Hematopoietic multipotent progenitor cell treated with erythropoietin and hydrocortisone succinate and interleukin-3 and kit ligand, for 8 days (in vitro differentiated cells): ENCODE measurements around the gene UBA3.

Experiments used
- DNase-seq: peaks from one replicate; pipeline ENCODE4 v3.0.0-alpha.2; 2015

Gene UBA3

DNA sequence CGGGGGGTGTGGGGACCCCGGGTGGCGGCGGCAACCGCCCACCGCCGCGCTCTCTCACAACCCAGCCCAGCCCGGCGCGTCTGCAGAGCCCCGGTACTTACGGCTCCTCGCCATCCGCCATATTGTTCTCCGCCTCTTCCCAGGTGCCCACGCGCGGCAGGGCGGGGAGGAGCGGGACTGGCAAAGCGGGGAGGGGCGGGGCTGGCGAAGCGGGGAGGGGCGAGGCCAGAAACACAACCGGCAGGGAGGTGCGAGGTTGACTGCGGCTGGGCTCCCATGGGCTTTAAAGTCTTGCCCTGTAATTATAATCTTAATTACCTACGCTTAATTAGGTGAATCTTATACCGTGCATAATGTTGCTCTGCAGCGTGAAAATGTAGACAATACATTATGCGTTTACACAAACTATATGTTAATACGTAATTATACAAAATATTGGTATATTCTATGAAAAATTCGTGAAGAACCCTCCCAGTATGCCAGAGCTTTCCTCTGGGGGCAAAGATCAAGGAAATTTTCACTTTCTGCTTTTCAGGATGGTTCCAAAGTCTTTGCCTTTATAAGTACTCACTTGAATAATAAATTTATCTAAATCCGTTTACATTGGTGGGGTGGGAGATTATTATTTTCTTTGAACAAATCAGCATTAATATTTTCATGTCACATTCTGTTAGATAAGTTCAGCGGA, at the start of gene UBA3:
TSS of gene UBA3 (minus strand) at position 133 of the 688 bp plus-strand sequence. CDS start at position 121, 12 bp downstream.
- peak; percentile 89 for DNase-seq

DNA sequence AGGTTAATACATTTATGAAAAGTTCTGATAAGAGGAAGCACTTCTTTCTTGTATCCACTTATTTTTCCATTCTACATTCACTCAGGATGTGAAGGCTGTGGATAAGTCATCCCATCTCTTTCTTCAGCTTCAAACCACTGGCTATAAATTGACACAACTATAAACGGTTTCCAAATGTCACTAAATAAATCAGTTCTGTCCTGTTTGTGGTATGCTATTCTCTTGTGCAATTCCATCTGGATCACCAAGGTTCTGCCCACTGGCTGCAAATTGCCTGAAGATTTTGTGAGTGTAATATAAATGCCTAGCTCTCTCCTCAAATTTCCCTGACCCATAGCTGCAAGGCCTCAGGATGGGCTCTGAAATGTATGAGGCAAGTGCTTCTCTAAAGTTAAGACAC, 49.4 kb upstream of the UBA3 start:
- DNase-seq: no peak

DNA sequence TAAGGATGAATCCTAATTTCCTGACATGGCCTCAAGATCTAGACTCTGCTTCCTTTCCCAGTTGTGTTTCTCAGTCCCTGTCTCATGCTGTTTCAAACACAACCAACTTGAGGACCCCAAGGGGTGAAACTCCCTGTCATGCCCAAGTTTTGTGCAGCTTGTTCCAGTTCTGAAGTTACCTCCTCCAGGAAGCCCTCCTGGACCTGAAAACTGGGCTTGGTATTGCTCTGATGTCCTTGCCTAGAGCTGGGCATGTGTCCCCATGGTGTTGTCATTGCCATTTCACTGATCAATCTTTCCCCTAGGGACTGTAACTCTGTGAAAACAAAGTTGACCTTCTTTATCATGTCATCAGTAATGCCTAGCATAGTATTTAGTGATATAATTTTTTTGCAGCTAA, 48.3 kb upstream of the UBA3 start:
- DNase-seq: no peak

DNA sequence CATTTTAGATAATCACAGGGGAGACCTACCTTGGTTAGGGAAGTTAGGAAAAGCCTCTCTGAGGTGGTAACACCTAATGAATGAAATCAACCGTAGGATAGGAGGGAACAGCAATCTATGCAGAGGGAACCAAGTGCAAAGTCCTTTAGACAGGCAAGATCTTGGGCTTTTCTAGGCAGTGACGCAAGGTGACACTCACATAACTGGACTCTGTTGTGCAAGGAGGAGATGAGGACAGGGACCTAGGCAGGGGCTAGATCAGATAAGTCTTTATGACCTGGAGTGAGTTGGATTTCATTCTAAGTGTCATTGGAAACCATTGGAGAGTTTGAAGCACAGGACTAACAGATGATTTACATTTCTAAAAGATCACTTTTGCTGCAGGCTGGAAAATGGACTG, 46.8 kb upstream of the UBA3 start:
- no peak for DNase-seq

DNA sequence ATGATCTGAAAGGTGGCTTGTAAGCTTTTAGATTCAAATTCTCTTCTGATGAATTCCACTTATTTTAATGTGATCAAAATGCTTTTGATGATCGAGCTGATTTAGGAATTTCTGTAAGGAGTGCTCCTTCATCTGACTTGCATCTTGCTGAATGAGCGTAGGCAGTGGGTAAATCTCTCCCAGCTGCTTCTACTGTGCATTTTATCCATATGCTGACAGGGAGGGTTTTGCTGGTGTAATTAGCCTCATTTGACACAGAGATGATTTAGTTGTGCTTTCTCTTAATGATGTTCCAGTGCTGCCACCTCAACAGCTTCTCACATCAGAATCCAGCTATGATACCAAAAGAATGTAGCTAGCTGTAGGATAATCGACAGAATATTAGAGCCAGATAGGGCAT, 46.1 kb upstream of the UBA3 start:
- DNase-seq: no peak

DNA sequence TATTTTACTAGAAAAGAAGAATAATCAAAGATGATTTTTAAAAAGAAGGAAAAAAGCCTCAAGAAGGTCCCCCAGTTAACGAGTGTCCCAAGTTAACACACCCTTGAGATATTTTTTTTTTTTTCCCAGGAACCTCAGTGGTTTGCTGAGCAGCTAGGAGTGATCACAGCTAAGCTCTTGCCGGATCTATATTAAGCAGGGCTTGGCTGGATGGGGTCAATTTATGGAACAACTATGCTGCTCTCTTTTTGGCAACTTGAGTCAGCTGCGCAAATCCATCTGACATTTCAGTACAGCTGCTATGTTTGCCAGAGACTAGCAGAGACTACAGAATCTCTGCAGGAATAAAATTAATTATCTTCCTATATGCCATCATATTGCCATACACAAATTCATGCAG, 42.2 kb upstream of the UBA3 start, which contains the start of gene LMOD3:
TSS of gene LMOD3 (minus strand) at position 193 of the 400 bp plus-strand sequence. CDS start 209 bp downstream, outside the sequence.
- no peak for DNase-seq

DNA sequence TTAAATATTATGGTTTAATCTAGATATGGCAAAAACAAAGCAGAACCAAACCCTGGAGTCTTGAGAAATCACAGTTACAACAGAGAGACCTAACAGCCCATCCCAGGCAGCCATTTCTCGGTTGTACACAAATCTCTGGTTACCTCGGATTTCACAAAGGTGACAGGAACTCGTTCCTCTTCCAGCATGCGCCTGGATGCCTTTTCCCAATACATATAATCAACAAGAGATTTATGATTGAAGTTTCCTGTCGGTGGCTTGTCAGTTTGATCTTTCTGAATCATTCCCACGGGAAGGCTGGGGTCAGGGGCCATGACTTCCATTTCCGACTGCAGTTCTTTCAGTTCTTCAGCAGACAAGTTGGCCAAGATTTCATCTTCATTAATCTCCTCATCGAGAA, 41.8 kb upstream of the UBA3 start:
- no peak for DNase-seq

DNA sequence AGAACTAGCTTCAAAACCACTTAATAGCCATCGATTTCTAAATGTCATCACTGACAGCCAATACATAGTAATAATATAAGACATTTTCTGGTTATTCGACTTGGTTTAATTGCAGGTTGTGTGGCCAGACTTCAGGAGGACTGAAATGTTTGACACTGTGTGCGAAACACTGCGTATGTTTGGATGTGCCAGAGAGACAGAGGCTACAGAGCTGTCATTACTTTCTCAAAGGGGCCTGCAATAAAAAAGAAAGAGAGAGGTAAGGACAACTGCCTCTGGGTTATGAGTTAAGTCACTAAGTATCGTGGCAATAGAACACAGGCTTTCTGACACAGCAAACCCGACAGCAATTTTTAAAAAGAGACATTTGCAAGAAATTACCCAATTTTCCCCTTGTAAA, 41.3 kb upstream of the UBA3 start:
- DNase-seq: no peak

DNA sequence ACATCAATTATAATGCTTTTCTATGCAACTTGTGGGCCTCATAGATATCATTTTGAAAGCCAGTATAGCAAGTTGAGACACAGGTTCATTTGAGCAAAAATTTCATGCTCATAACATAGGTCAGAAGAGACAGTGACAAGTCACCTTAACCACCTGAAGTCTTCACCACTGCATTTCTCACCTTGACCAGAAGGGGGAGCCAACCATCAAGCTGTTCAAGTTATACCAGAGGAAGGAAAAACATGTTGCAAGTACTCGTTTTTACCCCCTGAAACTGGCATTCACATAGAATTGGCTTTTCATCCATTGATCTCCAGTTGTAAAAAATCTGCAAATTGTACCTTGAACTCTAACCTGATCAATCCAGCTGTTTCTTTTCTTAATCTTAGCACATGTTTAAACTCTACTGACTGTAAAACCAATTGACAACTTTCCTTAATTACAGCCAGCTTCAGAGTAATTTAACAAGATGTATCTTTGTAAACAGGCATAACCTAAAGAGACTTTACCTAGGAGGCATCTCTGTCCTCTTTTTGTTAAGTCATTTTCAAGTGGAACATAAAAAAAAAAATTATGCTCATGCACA, 40.8 kb upstream of the UBA3 start:
- peak; percentile 87 for DNase-seq

DNA sequence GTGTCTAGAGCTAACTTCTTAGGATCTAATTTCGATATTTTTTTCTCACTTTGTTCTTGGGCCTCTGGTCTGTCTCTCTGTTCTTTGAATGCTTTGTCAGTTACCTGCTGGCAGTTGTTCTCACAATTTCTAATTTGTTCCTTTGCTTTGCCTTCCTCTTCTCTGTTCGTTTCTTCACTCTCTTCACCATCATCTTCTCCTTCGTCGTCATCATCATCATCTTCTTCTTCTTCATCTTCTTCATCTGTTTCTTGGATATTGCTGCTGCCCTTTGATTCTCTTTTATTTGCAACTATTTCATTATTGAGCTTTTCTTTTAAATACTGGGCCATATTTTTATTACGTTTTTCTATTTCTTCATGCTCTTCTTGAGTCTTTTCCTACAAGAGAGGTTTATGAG, 39.5 kb upstream of the UBA3 start:
- DNase-seq: no peak

DNA sequence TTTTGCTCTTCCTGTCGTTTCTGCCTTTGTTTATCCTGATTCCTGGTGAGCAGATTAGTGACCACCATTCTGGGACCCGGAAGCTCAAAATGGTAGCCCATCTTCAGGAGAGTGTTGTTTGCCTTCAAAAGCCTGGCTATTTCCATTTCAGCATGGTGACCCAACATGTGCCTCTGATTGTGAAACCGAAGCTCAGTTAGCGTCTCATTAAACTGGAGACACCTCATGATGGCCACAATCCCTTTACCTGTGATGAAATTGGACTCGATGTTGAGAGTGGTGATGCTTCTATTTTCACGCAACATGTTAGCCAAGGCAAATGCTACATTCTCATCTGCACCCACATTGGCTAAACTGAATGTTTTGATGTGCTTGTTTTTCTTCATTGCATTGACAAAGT, 39.0 kb upstream of the UBA3 start:
- no peak for DNase-seq

DNA sequence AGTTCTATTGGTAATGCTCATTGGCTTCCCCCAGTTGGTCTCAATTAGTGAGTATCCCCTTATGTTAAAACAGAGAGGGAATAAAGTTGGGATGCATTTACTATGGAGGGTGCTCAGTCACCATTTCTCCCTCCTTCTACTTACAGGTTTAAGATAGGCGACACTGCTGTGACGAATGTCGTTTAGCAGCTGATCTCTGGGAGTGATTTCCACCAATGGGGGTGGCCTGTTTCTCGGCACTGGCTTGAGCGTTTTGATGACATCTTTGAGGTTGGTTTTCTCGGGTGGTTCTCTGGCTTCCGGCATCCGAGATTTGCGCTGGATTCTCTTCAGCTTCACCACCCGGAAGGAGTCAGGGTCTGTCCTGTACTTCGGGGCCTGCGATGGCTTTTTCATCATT, 38.4 kb upstream of the UBA3 start:
- no peak for DNase-seq

DNA sequence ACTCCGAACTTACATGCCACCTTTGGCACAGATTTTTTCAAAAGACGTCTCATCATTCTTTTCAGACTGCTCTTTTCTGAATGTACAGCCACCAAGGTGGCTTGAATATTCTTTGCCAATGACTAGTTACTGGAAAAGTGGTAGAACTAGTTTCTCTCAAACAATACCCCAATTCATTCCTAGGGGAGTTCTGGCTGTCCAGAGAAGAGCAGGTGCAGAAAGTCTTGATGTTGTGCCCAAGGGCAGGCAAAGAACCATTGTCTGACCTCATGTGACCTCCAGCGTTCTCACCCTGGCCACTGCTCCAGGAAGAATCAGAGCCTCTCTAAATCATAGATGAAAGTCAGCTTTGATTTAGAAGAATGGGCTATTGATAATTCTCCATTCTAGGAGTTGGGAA, 36.7 kb upstream of the UBA3 start:
- no peak for DNase-seq

DNA sequence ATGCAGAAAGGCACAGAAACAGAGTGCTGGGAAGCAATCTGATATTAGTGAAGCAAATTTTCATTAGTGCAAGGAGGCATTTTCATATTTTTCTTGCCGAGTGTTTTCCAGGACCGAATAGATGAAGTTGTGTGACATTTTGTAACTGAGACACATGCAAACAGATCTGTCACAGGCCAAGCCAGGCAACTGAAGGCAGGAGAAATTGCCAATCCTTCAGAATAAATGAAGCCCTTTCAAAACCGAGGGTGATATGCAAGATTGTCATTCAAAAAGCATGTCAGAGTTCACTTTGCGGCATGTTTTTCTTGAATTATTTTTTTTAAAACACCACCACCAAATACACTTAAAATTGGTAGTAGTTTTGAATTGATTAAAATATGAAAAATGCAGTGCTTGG, 36.0 kb upstream of the UBA3 start:
- DNase-seq: no peak

DNA sequence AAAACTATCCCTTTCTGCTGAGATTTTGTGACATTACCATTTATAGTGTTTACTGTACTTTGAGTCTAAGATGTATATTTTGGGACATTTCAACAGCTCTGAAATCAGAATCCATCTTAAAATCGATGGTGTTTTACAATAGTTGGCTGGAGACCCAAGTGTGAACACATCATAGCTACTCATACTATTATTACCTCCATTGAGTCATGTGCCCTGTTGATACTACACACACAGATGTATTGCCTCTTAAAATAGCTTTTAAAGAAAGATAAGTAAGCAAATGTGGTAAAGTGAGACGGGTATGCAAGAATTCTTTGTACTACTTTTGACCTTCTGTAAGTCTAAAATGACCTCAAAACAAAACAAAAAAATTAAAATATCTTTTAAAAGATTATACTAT, 35.6 kb upstream of the UBA3 start:
- DNase-seq: no peak

DNA sequence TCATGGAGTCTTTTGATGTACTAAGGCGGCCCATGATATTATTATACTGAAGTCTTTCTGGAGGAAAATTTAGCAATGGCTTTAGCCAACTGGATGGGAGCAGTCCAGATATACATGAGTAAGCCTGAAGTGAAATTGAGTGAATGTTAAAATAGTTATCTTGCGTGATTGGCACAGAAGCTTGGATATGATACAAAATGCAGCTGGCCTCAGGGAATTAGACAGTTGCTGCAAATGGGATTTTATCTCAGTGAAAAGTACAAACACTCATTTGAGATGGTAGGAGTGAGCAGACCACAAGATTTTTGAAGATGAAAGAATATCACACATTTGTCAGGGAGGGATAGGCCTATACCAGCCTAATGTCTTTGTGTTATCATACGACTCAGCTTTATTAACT, 33.4 kb upstream of the UBA3 start:
- peak; percentile 61 for DNase-seq

DNA sequence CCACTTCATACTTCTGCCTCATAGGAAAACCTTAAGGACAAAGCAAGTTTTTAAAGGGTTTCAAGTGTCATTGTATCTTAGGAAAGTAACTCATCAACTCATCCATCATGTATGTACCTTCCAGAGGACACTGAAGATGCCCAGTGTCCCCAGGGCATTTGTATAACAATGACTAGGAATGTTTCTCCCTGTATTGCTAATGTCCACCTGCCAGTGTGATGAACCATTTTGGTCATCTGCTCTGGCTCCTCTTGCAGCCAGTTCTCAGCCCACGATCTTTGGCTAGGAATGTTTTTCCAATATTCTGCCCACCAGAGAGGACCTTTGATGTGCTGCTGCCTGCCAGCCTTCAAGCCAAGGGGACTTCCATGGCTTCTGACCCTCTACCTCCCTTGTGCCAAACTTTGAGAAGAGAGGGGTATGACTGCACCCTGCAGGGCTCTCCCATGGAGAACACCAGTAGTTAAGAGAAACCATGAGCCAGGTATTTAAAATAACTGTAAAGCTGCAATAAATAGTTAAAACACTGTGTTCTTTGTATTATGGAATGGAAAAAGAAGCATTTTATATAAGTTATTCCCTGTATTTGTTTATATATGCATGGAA, 30.9 kb upstream of the UBA3 start:
- no peak for DNase-seq

DNA sequence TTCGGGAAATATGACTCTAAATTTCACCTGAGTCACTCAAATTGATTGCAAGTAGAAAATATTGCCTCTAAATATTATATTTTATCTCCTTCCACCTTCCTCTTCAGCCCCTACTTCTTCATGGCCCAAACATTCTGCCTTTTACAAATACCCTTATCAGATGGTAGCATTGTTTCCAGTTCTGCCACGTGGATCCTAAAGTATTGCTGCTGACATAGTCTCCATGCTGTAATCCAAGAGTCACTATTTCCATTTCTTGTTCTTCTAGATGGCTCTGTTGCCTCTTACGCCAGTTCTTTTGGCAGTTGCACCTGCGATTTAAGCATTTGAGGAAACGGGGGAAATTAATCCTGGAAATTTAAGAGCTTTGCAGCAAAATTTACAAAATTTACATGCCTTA, 28.6 kb upstream of the UBA3 start:
- DNase-seq: peak; percentile 68

DNA sequence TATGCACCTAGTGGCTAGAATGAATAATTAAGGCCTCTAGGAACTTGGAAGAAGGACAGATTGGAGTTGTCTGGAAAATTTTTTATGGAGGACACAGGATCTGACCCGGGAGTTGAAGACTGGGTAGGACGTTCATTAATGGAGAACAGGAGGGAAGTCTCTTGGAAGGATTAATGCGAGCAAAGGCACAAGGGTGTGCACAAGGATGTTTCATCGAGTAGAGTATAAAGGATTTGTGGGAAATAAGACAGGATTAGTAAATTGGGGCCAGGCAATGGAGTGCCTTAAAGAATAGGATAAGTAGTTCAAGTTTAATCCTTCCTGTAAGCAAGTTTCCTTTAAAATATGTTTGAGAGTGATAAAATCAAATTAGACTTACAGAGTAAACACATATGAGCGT, 27.7 kb upstream of the UBA3 start:
- DNase-seq: no peak

DNA sequence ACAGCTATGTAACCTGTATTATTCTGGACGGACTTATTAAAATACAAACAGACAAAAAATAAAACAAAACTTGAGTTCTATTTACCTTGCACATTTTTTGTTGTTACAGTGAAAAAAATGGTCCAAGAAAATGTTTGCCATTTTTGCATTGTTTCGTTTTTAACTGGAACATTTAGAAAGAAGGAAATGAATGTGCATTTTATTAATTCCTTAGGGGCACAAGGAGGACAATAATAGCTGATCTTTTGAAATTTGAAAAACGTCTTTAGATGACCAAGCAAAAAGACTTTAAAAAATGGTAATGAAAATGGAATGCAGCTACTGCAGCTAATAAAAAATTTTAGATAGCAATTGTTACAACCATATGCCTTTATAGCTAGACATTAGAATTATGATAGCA, 25.2 kb upstream of the UBA3 start:
- no peak for DNase-seq

DNA sequence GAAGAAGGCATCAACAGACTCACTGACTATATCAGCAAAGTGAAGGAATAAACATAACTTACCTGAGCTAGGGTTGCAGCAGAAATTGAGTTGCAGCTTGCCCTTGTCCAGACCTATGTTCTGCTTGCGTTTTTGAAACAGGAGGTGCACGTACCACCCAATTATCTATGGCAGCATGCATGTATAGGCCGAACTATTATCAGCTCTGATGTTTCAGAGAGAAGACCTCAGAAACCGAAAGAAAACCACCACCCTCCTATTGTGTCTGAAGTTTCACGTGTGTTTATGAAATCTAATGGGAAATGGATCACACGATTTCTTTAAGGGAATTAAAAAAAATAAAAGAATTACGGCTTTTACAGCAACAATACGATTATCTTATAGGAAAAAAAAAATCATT, 24.4 kb upstream of the UBA3 start:
- DNase-seq: peak; percentile 66

DNA sequence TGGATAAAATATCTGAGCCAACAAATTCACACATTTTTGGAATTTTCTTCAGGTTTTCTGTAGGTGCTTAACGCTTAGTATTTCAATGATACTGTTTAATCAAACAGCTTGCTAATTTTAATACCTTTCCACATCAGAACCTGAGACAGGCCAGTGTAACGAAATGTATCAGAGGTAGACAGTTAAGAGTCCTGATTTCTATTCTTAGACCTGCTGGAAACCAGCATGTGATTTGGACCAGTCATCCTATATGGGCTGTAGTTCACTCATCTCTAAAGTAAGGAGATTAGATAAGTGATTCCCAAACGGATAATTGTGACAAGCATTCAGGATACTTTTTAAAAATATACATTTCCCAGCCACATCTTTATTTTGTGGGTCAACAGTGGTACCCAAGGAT, 23.0 kb upstream of the UBA3 start:
- no peak for DNase-seq

DNA sequence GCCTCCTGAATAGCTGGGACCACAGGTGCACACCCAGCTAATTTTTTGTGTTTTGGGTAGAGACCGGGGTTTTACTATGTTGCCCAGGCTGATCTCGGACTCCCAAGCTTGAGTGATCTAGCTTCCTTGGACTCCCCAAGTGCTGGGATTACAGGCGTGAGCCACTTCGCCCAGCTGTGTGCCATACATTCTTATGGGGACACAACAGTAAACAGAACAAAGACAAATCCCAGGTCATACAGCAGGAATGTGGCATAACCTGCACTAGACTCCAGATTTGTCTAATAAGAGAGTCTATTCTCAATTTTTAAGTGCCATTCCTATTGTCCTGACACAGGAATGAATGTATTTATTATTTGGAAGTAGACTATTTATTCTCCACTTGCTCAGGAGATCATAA, 22.2 kb upstream of the UBA3 start:
- no peak for DNase-seq

DNA sequence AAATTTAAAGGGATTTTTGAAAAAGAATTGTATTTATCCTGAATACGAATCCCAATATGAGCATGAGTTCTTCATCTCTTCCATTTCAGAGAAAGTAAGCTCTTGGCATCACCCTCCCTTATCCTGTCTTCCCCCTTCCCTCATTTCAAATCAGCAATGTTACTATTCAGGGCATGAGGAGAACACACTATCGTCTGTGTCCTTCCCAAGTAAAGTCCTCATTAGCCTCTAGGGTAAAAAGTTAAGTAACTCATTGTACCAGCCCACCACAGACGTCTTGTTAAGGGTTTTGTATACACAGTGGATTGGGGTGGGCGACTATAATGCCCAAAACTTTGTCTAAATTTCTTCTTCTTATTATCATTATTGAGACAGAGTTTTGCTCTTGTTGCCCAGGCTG, 19.4 kb upstream of the UBA3 start:
- no peak for DNase-seq
